ENCODE measurements around the gene PRKAG3.
"Not testable (repeated sequence)": the region's sequence is repeated elsewhere in the genome, so short reads cannot be mapped to it uniquely, and the experiment has no call there.

Gene PRKAG3

DNA sequence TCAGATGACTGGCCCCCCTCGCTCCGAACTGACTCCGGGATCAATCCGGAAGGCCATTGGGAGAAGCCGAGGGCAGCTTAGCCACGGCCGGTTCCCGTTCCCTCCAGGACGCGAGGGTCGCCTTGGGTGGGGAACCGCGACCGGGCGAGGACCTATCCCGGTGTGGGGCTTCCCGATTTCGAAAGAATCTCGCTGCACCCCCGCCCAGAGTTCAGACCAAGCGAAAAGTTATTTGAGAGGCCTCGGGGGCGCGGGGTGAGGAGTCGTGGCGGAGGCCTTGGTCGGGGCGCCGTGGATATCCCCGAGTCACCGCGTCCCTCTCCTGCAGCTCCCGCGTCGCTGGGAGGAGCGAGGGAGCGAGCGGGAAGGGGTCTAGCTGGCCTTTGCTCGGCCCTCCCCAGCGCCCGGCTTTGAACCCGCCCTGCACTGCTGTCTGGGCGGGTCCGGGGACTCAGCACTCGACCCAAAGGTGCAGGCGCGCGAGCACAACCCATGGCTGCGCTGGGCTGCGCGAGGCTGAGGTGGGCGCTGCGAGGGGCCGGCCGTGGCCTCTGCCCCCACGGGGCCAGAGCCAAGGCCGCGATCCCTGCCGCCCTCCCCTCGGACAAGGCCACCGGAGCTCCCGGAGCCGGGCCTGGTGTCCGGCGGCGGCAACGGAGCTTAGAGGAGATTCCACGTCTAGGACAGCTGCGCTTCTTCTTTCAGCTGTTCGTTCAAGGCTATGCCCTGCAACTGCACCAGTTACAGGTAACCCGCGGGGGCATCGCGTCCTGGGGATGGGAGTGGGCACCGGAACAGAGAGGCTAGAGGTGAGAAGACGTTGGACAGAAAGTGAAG, 49.7 kb downstream of the PRKAG3 start, which contains the start of gene CYP27A1:
CYP27A1 (plus strand) TSS at position 457 of the 837 bp plus-strand sequence; CDS start at position 493, 36 bp downstream.
- no peak for DNase-seq (ENCODE audit: low spot score)

DNA sequence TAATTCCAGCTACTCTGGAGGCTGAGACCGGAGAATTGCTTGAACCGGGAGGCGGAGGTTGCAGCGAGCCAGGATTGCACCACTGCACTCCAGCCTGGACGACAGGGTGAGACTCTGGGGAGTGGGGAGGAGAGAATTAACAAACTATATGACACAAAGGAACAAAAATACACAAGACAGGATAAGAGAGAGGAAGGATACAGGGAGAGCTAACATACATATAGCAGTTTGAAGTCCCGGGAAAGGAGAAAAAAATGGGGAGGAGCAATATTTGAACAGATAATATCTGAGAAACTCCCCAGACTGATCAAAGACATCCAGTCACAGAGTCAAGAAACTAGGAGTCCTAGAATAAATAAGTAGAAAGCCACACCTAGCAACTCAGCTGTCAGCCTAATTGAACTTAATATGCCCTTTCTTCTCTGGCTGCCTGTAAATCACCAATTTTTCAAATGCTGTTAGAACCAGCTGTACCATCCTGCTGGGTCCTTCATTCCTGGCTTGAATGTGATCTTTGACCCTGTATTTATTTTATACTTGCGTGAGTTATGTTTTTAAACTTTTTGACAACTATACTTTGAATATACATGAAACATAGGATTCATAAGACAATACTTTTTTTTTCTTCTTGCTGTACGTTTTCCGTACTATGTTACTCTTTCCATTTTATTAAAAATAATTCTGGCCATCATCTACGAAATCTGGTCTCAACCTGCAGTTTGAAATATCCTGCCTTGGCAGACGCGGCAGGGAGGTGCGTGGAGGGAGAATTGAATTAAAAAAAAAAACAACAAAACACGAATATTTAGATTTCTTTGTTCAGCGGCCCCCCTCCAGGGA, 50.5 kb downstream of the PRKAG3 start:
- DNase-seq (ENCODE audit: low spot score), result no peak

DNA sequence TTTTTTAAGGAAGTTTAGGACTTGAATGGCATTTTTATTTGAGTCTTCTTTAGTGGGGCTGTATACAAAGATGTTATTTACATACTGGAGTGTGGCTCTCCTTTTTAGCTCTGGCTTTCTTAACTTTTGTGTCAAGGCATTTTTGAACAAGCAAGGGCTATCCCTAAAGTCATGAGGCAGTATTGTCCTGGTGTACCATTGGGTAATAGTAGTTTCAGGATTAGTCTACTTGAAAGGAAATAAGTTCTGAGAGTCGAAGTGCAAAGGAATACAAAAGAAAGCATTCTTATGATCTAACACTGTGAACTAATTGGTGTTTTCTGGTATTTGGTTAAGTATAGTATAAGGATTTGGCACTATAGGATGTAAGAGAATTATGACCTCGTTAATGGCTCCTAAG, 51.6 kb downstream of the PRKAG3 start:
- no peak for DNase-seq (ENCODE audit: low spot score)

DNA sequence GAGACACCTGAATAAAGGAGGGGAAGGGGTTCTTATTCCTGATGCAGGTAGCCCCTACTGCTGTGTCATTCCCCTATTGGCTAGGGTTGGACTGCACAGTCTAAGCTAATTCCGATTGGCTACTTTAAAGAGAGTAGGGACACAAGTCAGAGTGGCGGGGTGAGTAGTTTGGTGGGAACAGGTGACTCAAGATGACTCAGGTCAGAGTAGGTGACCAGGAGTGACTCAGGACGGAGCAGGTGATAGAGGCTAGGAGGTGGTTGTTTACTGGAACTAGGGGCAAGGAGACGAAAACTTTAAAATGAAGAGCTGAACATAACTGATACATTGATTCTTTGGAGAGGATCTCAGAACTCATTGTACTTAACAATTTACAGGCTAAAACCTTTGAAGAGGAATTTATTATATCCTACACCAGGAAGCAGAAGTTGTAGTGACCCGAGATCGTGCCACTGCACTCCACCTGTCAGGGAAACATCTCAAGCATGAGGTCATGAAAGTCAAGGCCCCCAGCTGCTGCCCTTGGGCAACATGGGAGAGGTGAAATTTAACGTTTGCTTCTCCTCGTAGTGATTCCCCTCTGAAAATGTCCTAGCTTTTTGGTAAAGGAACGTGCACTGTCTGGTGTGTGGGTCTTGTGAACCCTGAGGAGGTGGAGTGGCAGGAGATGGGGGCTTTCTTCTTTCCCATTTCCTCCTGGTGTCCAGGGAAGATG, 54.2 kb downstream of the PRKAG3 start:
- DNase-seq (ENCODE audit: low spot score), result no peak

DNA sequence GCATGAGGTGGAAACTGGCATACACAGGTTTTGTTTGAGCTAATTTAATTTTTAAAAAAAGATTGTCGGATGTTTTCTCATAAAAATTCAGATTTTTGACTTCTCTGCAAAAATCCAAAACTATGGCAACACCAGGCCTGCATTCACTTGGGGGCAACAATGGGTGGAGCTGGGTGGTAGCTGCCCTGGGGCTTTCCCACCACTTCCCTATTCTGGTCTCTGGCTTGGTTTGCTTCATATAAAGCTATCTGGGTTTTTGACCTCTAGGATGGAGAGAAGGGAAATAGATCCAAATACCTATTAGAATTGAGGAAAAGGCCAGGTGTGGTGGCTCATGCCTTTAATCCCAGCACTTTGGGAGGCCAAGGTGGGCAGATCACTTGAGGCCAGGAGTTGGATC, 55.1 kb downstream of the PRKAG3 start:
- no peak for DNase-seq (ENCODE audit: low spot score)

DNA sequence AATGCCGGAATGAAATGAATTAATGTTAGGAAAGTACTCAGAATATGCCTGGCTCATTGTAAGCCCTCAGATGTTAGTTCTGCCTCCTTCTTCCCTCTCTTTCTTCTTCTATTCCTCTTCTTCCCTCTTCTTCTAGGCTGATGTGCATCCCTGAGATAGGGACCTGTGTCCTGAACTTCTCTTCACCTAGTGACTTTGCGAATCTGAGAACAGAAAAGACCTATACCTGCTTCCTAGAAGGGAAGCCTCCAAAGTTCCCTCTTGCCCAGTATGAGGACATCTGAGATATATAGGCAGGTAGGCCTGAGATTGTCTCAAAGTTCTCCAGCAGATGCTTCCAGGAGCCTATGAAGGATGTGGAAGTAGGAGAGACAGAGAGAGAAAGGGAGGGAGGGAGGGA, 57.7 kb downstream of the PRKAG3 start:
- no peak for DNase-seq (ENCODE audit: low spot score)

DNA sequence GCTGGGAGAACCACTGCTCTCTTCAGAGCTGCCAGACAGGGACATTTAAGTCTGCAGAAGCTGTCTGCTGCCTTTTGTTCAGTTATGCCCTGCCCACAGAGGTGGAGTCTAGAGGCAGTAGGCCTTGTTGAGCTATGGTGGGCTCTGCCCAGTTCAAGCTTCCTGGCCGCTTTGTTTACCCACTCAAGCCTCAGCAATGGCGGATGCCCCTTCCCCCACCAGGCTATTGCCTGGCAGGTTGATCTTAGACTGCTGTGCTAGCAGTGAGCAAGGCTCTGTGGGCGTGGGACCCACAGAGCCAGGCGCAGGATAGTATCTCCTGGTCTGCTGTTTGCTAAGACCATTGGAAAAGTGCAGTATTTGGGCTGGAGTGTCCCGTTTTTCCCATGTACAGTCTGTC, 58.8 kb downstream of the PRKAG3 start:
- not testable (repeated sequence) for DNase-seq (ENCODE audit: low spot score)

All from SK-N-DZ (cell line).